Panc1 (cell line): ENCODE data around the gene CLASRP. TPM values are rescaled to one million over a fixed set of nuclear protein-coding genes. Genes with fewer than 3 reads are reported as not detected.

Source experiments
- ATAC-seq: fragments of 200-7000 bp; cut with Tn5 transposase; 2 replicates; pipeline ENCODE4 v1.9.1; 2020; ENCODE audit warnings: mild to moderate bottlenecking, moderate library complexity
- BruUV-seq: library from RNA; stranded (reverse); fragments of 400-500 nt; replicated peaks from 2 replicates; lab custom pipeline; 2021; lab: Mats Ljungman, UMichigan
- CTCF ChIA-PET: fragments of 300-600 bp; sonication (Branson Sonifier 250); formaldehyde crosslinking; loops from one replicate; lab custom pipeline; 2022; ENCODE audit warnings: antibody characterized with exemption; lab: Charles Lee
- POLR2A ChIA-PET: fragments of 300-600 bp; sonication (Branson Sonifier 250); formaldehyde crosslinking; loops from one replicate; lab custom pipeline; 2022; ENCODE audit warnings: antibody characterized with exemption; lab: Charles Lee
- DNase-seq: peaks from one replicate; pipeline ENCODE4 v3.0.0-alpha.2; 2010; ENCODE audit warnings: low read depth, low spot score
- H3K27ac ChIP-seq: 2 replicates; pipeline ENCODE4 v1.5.1; 2011; ENCODE audit warnings: mild to moderate bottlenecking, low read length, inconsistent platforms
- H3K27me3 ChIP-seq: fragments of 200-500 bp; sonication (Bioruptor generic); 2 replicates; pipeline ENCODE4 v1.6.0; 2014; ENCODE audit warnings: low read length, inconsistent platforms; ENCODE audit not compliant: control insufficient read depth, insufficient read depth
- H3K36me3 ChIP-seq: fragments of 200-500 bp; sonication (Bioruptor generic); 2 replicates; pipeline ENCODE4 v1.5.1; 2014; ENCODE audit warnings: inconsistent platforms, mild to moderate bottlenecking, low read length, moderate library complexity; ENCODE audit not compliant: control insufficient read depth, insufficient read depth
- H3K4me1 ChIP-seq: 2 replicates; pipeline ENCODE4 v1.5.1; 2011; ENCODE audit warnings: inconsistent platforms, mild to moderate bottlenecking, low read length, moderate library complexity; ENCODE audit not compliant: control insufficient read depth, insufficient read depth
- H3K4me3 ChIP-seq, 2 experiments: 2 replicates each; pipeline ENCODE4 v1.5.1; 2011 to 2012; ENCODE audit warnings: low read depth in 2 of 2, low read length in 2 of 2, mild to moderate bottlenecking in 2 of 2, inconsistent platforms in 1 of 2, moderate library complexity in 1 of 2
- H3K9me3 ChIP-seq: fragments of 200-500 bp; sonication (Bioruptor generic); 2 replicates; pipeline ENCODE4 v1.5.1; 2014; ENCODE audit warnings: low read depth, mild to moderate bottlenecking, inconsistent platforms, low read length, moderate library complexity; ENCODE audit not compliant: control insufficient read depth, insufficient read depth
- CTCF ChIP-seq: fragments of 450-650 bp; IDR thresholded peaks from 2 replicates; pipeline ENCODE4 v1.5.1; 2017; ENCODE audit warnings: mild to moderate bottlenecking
- POLR2AphosphoS5 ChIP-seq: IDR thresholded peaks from 2 replicates; pipeline ENCODE4 v1.6.1; 2012; ENCODE audit warnings: mild to moderate bottlenecking, low read depth, low read length, moderate library complexity
- REST ChIP-seq, 2 experiments: IDR thresholded peaks; 2 replicates each; pipeline ENCODE4 v1.6.1; 2011 to 2012; ENCODE audit warnings: low read depth in 2 of 2, control low read depth in 1 of 2, low read length in 1 of 2, mild to moderate bottlenecking in 1 of 2, moderate library complexity in 1 of 2; ENCODE audit not compliant: insufficient read depth in 1 of 2
- SIN3A ChIP-seq: IDR thresholded peaks from 2 replicates; pipeline ENCODE4 v1.6.1; 2012; ENCODE audit warnings: low read depth, mild to moderate bottlenecking, low read length, moderate library complexity, borderline replicate concordance; ENCODE audit not compliant: insufficient read depth
- TCF7L2 ChIP-seq: IDR thresholded peaks from 2 replicates; pipeline ENCODE4 v1.6.1; 2011; ENCODE audit warnings: mild to moderate bottlenecking, low read depth, low read length, inconsistent platforms
- in situ Hi-C: cut with HindIII; loops from 2 replicates; pipeline ENCODE4 v1.10.0; 2016; ENCODE audit warnings: low sequenced_read_pairs, low pct_unique_long_range_greater_than_20kb
- intact Hi-C: fragments of 100-400 bp; cut with micrococcal nuclease; formaldehyde crosslinking; loops from one replicate; pipeline ENCODE4 v1.10.0; 2022; ENCODE audit not compliant: unreplicated experiment
- total RNA-seq: library from RNA; stranded (reverse); gene quantifications from one replicate; pipeline ENCODE4 v1.2.1, GENCODE V29; 2021; ENCODE audit not compliant: unreplicated experiment

The CLASRP gene
- total RNA-seq, 1 experiment from 2014 or later: 72.4 TPM

GRCh38 chr19:45035755-45036154 is 3.1 kb upstream of the CLASRP start:
- BruUV-seq: no TSS peak
- POLR2A ChIA-PET: interaction anchor here (0.6 kb wide), 1 partner anchor 1725 kb away, joined by 3 read pairs; no protein-coding TSS in a partner anchor
- in situ Hi-C loops: no loop called here

GRCh38 chr19:45037393-45038169 is 1.3 kb upstream of the CLASRP start:
- TF ChIP-seq TCF7L2: no peak
- TF ChIP-seq SIN3A: no peak
- no peak for TF ChIP-seq REST (IDR thresholded peaks at IDR 0.05; ENCODE audit: insufficient read depth in 1 of 2, low read depth in 2 of 2, low read length in 1 of 2)
- TF ChIP-seq POLR2AphosphoS5: no peak
- no peak for TF ChIP-seq CTCF
- Histone ChIP-seq H3K4me3 (no peak overlapping the region), H3K27ac (no peak overlapping the region), H3K27me3 (no peaks in the 10 kb centered on the region), H3K9me3 (no peaks in the 10 kb centered on the region), H3K36me3 (peaks cover 3% of the 10 kb centered on the region; the same call in 1 of the 2 replicates), H3K4me1 (peaks cover 6% of the 10 kb centered on the region; the same call in 1 of the 2 replicates)
- DNase-seq: no peak
- intact Hi-C loops: no loop called here
- ChIA-PET CTCF (no interaction called here), POLR2A (no interaction called here)
- in situ Hi-C loops: no loop called here
- no TSS peak for BruUV-seq
- ATAC-seq: no peak

More at GRCh38 chr19:45035755-45036154, 3.1 kb upstream of the CLASRP start:
- H3K4me1 ChIP-seq: peaks cover 6% of the 10 kb centered on the region; the same call in 1 of the 2 replicates
- TF ChIP-seq CTCF (no peak), REST (IDR thresholded peaks at IDR 0.05; ENCODE audit: insufficient read depth in 1 of 2, low read depth in 2 of 2, low read length in 1 of 2) (no peak), POLR2AphosphoS5 (no peak), SIN3A (no peak), TCF7L2 (no peak)
- ATAC-seq (no peak), DNase-seq (no peak)
- intact Hi-C loops: no loop called here
- H3K27ac ChIP-seq: no peak overlapping the region
- CTCF ChIA-PET: no interaction called here
- no peak overlapping the region for H3K4me3 ChIP-seq
- no peaks in the 10 kb centered on the region for H3K9me3 ChIP-seq
- H3K36me3 ChIP-seq: no peaks in the 10 kb centered on the region
- H3K27me3 ChIP-seq: no peaks in the 10 kb centered on the region
